Measurements from ENCODE around the gene PDE7B.

DNA sequence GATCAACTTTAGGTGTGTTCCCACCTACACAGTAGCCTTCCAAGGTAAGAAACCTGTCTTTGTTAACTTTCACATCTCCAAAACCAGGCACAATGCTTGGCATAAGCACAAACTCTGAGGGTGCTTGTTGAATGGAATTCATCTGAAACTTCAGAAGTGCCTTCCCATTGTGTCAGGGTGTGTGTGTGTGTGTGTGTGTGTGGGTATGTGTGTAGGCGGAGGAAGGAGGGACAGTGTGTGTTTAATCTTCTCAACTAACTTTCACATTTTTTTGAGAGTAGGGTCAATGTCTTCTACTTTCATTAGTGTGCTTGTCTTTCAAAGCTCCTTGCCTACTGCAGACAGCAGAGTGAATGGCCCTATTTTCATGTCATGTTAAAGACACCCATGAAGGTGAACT is 45.6 kb downstream of the PDE7B start:
- TF ChIP-seq ZNF274 (CRISPR knock-in tag; IDR thresholded peaks at IDR 0.05) (no peak), SPEN (CRISPR knock-in tag; IDR thresholded peaks at IDR 0.05; ENCODE audit: low read depth) (no peak), CCDC6 (CRISPR knock-in tag; IDR thresholded peaks at IDR 0.05) (no peak), FOXK2 (IDR thresholded peaks at IDR 0.05) (no peak), ZNF816 (CRISPR knock-in tag; IDR thresholded peaks at IDR 0.05; ENCODE audit: borderline replicate concordance) (no peak), ELF4 (CRISPR knock-in tag; IDR thresholded peaks at IDR 0.05; ENCODE audit: borderline replicate concordance) (no peak), ZNF670 (CRISPR knock-in tag; IDR thresholded peaks at IDR 0.05; ENCODE audit: borderline replicate concordance) (no peak), ZBTB42 (CRISPR knock-in tag; IDR thresholded peaks at IDR 0.05) (no peak), CREB1 (IDR thresholded peaks at IDR 0.05) (no peak), CREB1 (CRISPR knock-in tag; IDR thresholded peaks at IDR 0.05) (no peak)
- TF ChIP-seq, protein P1, sequence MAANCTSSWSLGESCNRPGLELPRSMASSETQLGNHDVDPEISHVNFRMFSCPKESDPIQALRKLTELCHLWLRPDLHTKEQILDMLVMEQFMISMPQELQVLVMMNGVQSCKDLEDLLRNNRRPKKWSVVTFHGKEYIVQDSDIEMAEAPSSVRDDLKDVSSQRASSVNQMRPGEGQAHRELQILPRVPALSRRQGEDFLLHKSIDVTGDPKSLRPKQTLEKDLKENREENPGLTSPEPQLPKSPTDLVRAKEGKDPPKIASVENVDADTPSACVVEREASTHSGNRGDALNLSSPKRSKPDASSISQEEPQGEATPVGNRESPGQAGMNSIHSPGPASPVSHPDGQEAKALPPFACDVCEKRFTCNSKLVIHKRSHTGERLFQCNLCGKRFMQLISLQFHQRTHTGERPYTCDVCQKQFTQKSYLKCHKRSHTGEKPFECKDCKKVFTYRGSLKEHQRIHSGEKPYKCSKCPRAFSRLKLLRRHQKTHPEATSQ (CRISPR knock-in tag; IDR thresholded peaks at IDR 0.05; ENCODE audit: borderline replicate concordance) = no peak
- TF ChIP-seq, protein P2, sequence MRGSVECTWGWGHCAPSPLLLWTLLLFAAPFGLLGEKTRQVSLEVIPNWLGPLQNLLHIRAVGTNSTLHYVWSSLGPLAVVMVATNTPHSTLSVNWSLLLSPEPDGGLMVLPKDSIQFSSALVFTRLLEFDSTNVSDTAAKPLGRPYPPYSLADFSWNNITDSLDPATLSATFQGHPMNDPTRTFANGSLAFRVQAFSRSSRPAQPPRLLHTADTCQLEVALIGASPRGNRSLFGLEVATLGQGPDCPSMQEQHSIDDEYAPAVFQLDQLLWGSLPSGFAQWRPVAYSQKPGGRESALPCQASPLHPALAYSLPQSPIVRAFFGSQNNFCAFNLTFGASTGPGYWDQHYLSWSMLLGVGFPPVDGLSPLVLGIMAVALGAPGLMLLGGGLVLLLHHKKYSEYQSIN (CRISPR knock-in tag; IDR thresholded peaks at IDR 0.05; ENCODE audit: borderline replicate concordance) = no peak
- TF ChIP-seq, protein P3, sequence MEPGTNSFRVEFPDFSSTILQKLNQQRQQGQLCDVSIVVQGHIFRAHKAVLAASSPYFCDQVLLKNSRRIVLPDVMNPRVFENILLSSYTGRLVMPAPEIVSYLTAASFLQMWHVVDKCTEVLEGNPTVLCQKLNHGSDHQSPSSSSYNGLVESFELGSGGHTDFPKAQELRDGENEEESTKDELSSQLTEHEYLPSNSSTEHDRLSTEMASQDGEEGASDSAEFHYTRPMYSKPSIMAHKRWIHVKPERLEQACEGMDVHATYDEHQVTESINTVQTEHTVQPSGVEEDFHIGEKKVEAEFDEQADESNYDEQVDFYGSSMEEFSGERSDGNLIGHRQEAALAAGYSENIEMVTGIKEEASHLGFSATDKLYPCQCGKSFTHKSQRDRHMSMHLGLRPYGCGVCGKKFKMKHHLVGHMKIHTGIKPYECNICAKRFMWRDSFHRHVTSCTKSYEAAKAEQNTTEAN (CRISPR knock-in tag; conservative IDR thresholded peaks at IDR 0.05) = no peak
- TF ChIP-seq, protein P4, sequence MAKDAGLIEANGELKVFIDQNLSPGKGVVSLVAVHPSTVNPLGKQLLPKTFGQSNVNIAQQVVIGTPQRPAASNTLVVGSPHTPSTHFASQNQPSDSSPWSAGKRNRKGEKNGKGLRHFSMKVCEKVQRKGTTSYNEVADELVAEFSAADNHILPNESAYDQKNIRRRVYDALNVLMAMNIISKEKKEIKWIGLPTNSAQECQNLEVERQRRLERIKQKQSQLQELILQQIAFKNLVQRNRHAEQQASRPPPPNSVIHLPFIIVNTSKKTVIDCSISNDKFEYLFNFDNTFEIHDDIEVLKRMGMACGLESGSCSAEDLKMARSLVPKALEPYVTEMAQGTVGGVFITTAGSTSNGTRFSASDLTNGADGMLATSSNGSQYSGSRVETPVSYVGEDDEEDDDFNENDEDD (CRISPR knock-in tag; IDR thresholded peaks at IDR 0.05; ENCODE audit: borderline replicate concordance) = no peak
